Heart right ventricle (tissue), 16 donors: ENCODE data around the gene TC2N. TPM values are rescaled to one million over a fixed set of nuclear protein-coding genes. Genes with fewer than 3 reads are reported as not detected.
A peak's percentile ranks its signal among the peaks of the same experiment; 100 is the strongest.

Experiments
- ATAC-seq, 8 donors: fragments of 200-7000 bp; cut with Tn5 transposase; one replicate each; pipeline ENCODE4 v1.9.1; 2020; ENCODE audit warnings: mild to moderate bottlenecking in 8 of 8, moderate library complexity in 8 of 8, moderate number of reproducible peaks in 1 of 8
- DNase-seq, 2 donors: peaks; one replicate each; pipeline ENCODE4 v3.0.0-alpha.2; 2020
- H3K27ac ChIP-seq, 10 donors: fragments of 200-600 bp; sonication (generic) in 2 of 10; one replicate each; pipeline versions ENCODE4 v1.5.0 to v1.8.0; 2020 to 2022; ENCODE audit warnings: mild to moderate bottlenecking in 3 of 10
- H3K27me3 ChIP-seq, 7 donors: fragments of 200-600 bp; one replicate each; pipeline ENCODE4 v1.8.0; 2021 to 2022; ENCODE audit warnings: mild to moderate bottlenecking in 2 of 7
- H3K36me3 ChIP-seq, 9 donors: fragments of 200-600 bp; sonication (generic) in 1 of 9; one replicate each; pipeline versions ENCODE4 v1.5.0 to v1.8.0; 2020 to 2022; ENCODE audit warnings: mild to moderate bottlenecking in 2 of 9
- H3K4me1 ChIP-seq, 9 donors: fragments of 200-600 bp; sonication (generic) in 1 of 9; one replicate each; pipeline versions ENCODE4 v1.5.0 to v1.8.0; 2020 to 2022; ENCODE audit warnings: mild to moderate bottlenecking in 4 of 9
- H3K4me3 ChIP-seq, 10 donors: fragments of 200-600 bp; sonication (generic) in 2 of 10; one replicate each; pipeline versions ENCODE4 v1.5.0 to v1.8.0; 2020 to 2022; ENCODE audit warnings: mild to moderate bottlenecking in 7 of 10, moderate library complexity in 2 of 10
- H3K9me3 ChIP-seq, 11 donors: fragments of 200-600 bp in 10 of 11; sonication (generic) in 2 of 11; one replicate each; pipeline versions ENCODE4 v1.5.0 to v1.8.0; 2013 to 2022; ENCODE audit warnings: mild to moderate bottlenecking in 2 of 11, control low read depth in 1 of 11, moderate library complexity in 1 of 11
- CTCF ChIP-seq, 9 donors: fragments of 200-600 bp; sonication (generic) in 2 of 9; IDR thresholded peaks; one replicate each; pipeline versions ENCODE4 v1.5.0 to v1.8.0; 2021 to 2022; ENCODE audit warnings: antibody characterized with exemption in 9 of 9, mild to moderate bottlenecking in 5 of 9, moderate library complexity in 1 of 9
- WGBS, 2 donors: extraction: QIAGEN DNeasy Blood & Tissue Kit; methylation state at CpG; one replicate each; pipeline ENCODE4 v1.1.7; 2013; ENCODE audit warnings: inconsistent platforms in 1 of 2; 5-methylcytosine and 5-hydroxymethylcytosine counted together
- intact Hi-C, 10 donors: fragments of 100-400 bp; cut with DNase I; formaldehyde crosslinking; loops; one replicate each; pipeline versions ENCODE4 v1.11.1 to v1.14.2; 2022
- polyA plus RNA-seq, 2 donors: library from polyadenylated mRNA; stranded (reverse); fragments of 200-250 nt; gene quantifications; one replicate each; pipeline ENCODE4 v1.2.3, GENCODE V29; 2013
- total RNA-seq, 10 donors: library from RNA; stranded (reverse); fragmentation: NEBNext Ultra II Directional in 3 of 10; extraction: Animal tissue kit (Norgen Biotek cat#: 25700) in 3 of 10; gene quantifications; one replicate each; pipeline versions ENCODE4 v1.2.1 to v1.2.4, GENCODE V29; 2021 to 2023
- donor health status: Arrhythmogenic right ventricular cardiomyopathy.
- donor health status: ischemic (EF 13 %, LVEDD 7.1; RV severe dilation, severe dysfunction).
- donor health status: healthy with polysubstance abuse.
- donor health status: DM: no; HTN: yes; CAD: no.
- donor health status: DM: no; HTN: no; CAD: no.
- donor health status: ischemic (EF 25% LVEDD 6.9; RV normal size, moderate dysfunction).
- donor health status: ischemic (EF 25% LVEDD 5.7; RV mildly dilated, moderate dysfunction).
- donor health status: healthy.
- donor health status: DM: yes; HTN: yes; CAD: no.
- donor health status: Ischemic cardiomyopathy.
- donor health status: ischemic (EF 35%, LVEDD 5.7; RV mildly dilated, moderate dysfunction).
- donor health status: nonischemic (EF 11% LVEDD 7.7; RV severe dilation, severe dysfunction).
- donor health status: DM: yes; HTN: yes; CAD: no.
- donor health status: PGD.
- donor health status: ischemic (EF 29% LVEDD 5.4; RV normal size, mild dysfunction).
- donor health status: nonischemic (EF 23%, LVEDD 6.1; RV moderate dilation, normal function).

The TC2N gene
- total and polyA plus RNA-seq, 12 donors: 1.8 to 12.4 (median 3.8) TPM

GRCh38 chr14:91752961-91753360 lies 114.4 kb downstream of the TC2N start:
- Histone ChIP-seq H3K9me3 (no peaks in the 10 kb centered on the region), H3K4me1 (peaks cover 0 to 28% (median 10%) of the 10 kb centered on the region in 9 donors), H3K27me3 (no peaks in the 10 kb centered on the region), H3K36me3 (no peaks in the 10 kb centered on the region), H3K4me3 (no peak overlapping the region), H3K27ac (peak overlapping the region in 7 of 10 donors; percentile 41 to 75 (median 65))
- intact Hi-C loops: no loop called here
- TF ChIP-seq CTCF (IDR thresholded peaks at IDR 0.05): no peak
- DNase-seq: no peak
- peak in 1 of 8 donors; percentile 36 for ATAC-seq
- 30 to 39% methylated on average over 1 of the region's 1 CpG for WGBS, 2 donors

- DNase-seq (no peak), ATAC-seq (no peak)
- WGBS, 2 donors: 75 to 90% methylated on average over 2 of the region's 2 CpGs
- TF ChIP-seq CTCF (IDR thresholded peaks at IDR 0.05): no peak
- Histone ChIP-seq H3K9me3 (no peaks in the 10 kb centered on the region), H3K27ac (no peak overlapping the region), H3K4me1 (peaks cover 0 to 28% (median 10%) of the 10 kb centered on the region in 9 donors), H3K4me3 (no peak overlapping the region), H3K36me3 (no peaks in the 10 kb centered on the region), H3K27me3 (no peaks in the 10 kb centered on the region)
- intact Hi-C loops: no loop called here
These were observed 115.6 kb downstream of the TC2N start for GRCh38 chr14:91751719-91752118.

GRCh38 chr14:91750634-91751198 lies 116.6 kb downstream of the TC2N start:
- intact Hi-C loops: no loop called here
- WGBS, 2 donors: 92 to 95% methylated on average over 3 of the region's 3 CpGs

GRCh38 chr14:91749868-91750267 lies 117.5 kb downstream of the TC2N start:
- Histone ChIP-seq H3K4me3 (no peak overlapping the region), H3K27ac (no peak overlapping the region), H3K36me3 (no peaks in the 10 kb centered on the region), H3K9me3 (no peaks in the 10 kb centered on the region), H3K4me1 (peaks cover 0 to 21% (median 5%) of the 10 kb centered on the region in 9 donors), H3K27me3 (no peaks in the 10 kb centered on the region)
- WGBS, 2 donors: 80 to 83% methylated on average over 2 of the region's 2 CpGs
- intact Hi-C loops: no loop called here
- ATAC-seq (no peak), DNase-seq (no peak)
- TF ChIP-seq CTCF (IDR thresholded peaks at IDR 0.05): no peak

More at GRCh38 chr14:91750634-91751198, 116.6 kb downstream of the TC2N start:
- Histone ChIP-seq H3K4me3 (no peak overlapping the region), H3K9me3 (no peaks in the 10 kb centered on the region), H3K27me3 (no peaks in the 10 kb centered on the region), H3K36me3 (no peaks in the 10 kb centered on the region), H3K4me1 (peaks cover 0 to 28% (median 10%) of the 10 kb centered on the region in 9 donors), H3K27ac (no peak overlapping the region)
- no peak for TF ChIP-seq CTCF (IDR thresholded peaks at IDR 0.05)
- DNase-seq: no peak
- ATAC-seq: no peak
